HepG2 (cell line): ENCODE results near the gene HRH2. TPM values are rescaled to one million over a fixed set of nuclear protein-coding genes. Genes with fewer than 3 reads are reported as not detected.

ENCODE experiments used
- ATAC-seq: fragments of 200-7000 bp; cut with Tn5 transposase; 3 replicates; pipeline ENCODE4 v1.9.1; 2020; ENCODE audit warnings: mild to moderate bottlenecking, moderate library complexity
- BruUV-seq: library from RNA; stranded (reverse); fragments of 400-500 nt; replicated peaks from 2 replicates; lab custom pipeline; 2021; lab: Mats Ljungman, UMichigan
- CTCF ChIA-PET: fragments of 300-600 bp; formaldehyde crosslinking; extraction: SDS; loops from one replicate; lab custom pipeline; 2021; ENCODE audit warnings: low total read pairs, inconsistent platforms, low intra/inter-chr PET ratio; lab: Yijun Ruan, JAX
- POLR2A ChIA-PET: fragments of 350-600 bp; sonication (Branson Sonifier 250); formaldehyde crosslinking; loops from one replicate; lab custom pipeline; 2020; ENCODE audit warnings: antibody characterized with exemption, inconsistent platforms; lab: Yijun Ruan, JAX
- DNase-seq: peaks from one replicate; pipeline ENCODE4 v3.0.0-alpha.2; 2015; ENCODE audit warnings: low spot score
- FAIRE-seq: peaks from 3 replicates; lab custom pipeline; 2011; peaks lifted over from hg19 to GRCh38; lab: Jason Lieb, UNC
- H2AFZ ChIP-seq: one replicate; pipeline ENCODE4 v1.6.1; 2011; ENCODE audit warnings: low read length, inconsistent platforms
- H3K27ac ChIP-seq: fragments of 300-600 bp; 3 replicates; pipeline ENCODE4 v1.8.0; 2011; ENCODE audit warnings: mixed run types, mild to moderate bottlenecking, mixed read lengths, low read length, inconsistent platforms; ENCODE audit not compliant: insufficient read depth; ENCODE audit errors: extremely low read length
- H3K27me3 ChIP-seq, 2 experiments: fragments of 200-600 bp in 1 of 2; 2 replicates in 1 of 2; 3 replicates in 1 of 2; pipeline versions ENCODE4 v1.6.0 to v1.8.0; 2011; ENCODE audit warnings: low read length in 2 of 2, mild to moderate bottlenecking in 2 of 2, moderate library complexity in 2 of 2, inconsistent platforms in 1 of 2; ENCODE audit not compliant: insufficient read depth in 2 of 2, control insufficient read depth in 1 of 2
- H3K36me3 ChIP-seq, 2 experiments: fragments of 200-600 bp in 1 of 2; replicated peaks in 1 of 2; 2 replicates in 1 of 2; 3 replicates in 1 of 2; pipeline versions ENCODE4 v1.5.1 to v1.8.0; 2011; ENCODE audit warnings: low read length in 2 of 2, inconsistent platforms in 1 of 2; ENCODE audit not compliant: insufficient read depth in 2 of 2, control insufficient read depth in 1 of 2
- H3K4me1 ChIP-seq: 2 replicates; pipeline ENCODE4 v1.5.1; 2012; ENCODE audit warnings: low read length, inconsistent platforms; ENCODE audit not compliant: insufficient read depth
- H3K4me2 ChIP-seq: 2 replicates; pipeline ENCODE4 v1.6.0; 2011; ENCODE audit warnings: low read depth, low read length, inconsistent platforms
- H3K4me3 ChIP-seq, 3 experiments: fragments of 200-600 bp in 1 of 3; sonication (generic), shearing (Covaris generic) in 1 of 3; replicated peaks in 1 of 3; 2 replicates each; pipeline ENCODE4 v1.5.1; 2011 to 2016; ENCODE audit warnings: low read length in 3 of 3, inconsistent platforms in 2 of 3, low read depth in 2 of 3, mild to moderate bottlenecking in 2 of 3, control low read depth in 1 of 3, mixed read lengths in 1 of 3; ENCODE audit not compliant: insufficient read depth in 1 of 3
- H3K79me2 ChIP-seq: one replicate; pipeline ENCODE4 v1.6.1; 2011; ENCODE audit warnings: low read length, inconsistent platforms; ENCODE audit not compliant: insufficient read depth
- H3K9ac ChIP-seq: 2 replicates; pipeline ENCODE4 v1.6.0; 2011; ENCODE audit warnings: mild to moderate bottlenecking, low read depth, low read length, inconsistent platforms; ENCODE audit not compliant: insufficient read depth
- H3K9me3 ChIP-seq: 2 replicates; pipeline ENCODE4 v1.5.1; 2012; ENCODE audit warnings: mild to moderate bottlenecking, low read length
- H4K20me1 ChIP-seq: 2 replicates; pipeline ENCODE4 v1.6.0; 2011; ENCODE audit warnings: inconsistent platforms, mild to moderate bottlenecking, low read length, moderate library complexity; ENCODE audit not compliant: insufficient read depth
- FOXJ3 ChIP-seq: sonication (generic); formaldehyde crosslinking; IDR thresholded peaks from 2 replicates; pipeline ENCODE4 v1.4.0; 2020; ENCODE audit warnings: missing genetic modification reagents, mild to moderate bottlenecking, borderline replicate concordance
- HDAC6 ChIP-seq: fragments of 200-600 bp; sonication (generic); IDR thresholded peaks from 2 replicates; pipeline ENCODE4 v1.7.0; 2017; ENCODE audit warnings: mild to moderate bottlenecking, antibody characterized with exemption, low read length, low read depth
- HOXA7 ChIP-seq: sonication (generic); formaldehyde crosslinking; IDR thresholded peaks from 2 replicates; pipeline ENCODE4 v1.8.1; 2022; ENCODE audit warnings: mild to moderate bottlenecking, missing genetic modification reagents, moderate library complexity
- PHF5A ChIP-seq: IDR thresholded peaks from one replicate; pipeline ENCODE4 v1.6.1; 2018; ENCODE audit warnings: low read depth, missing genetic modification reagents; ENCODE audit not compliant: unreplicated experiment
- ZNF337 ChIP-seq: sonication (generic); formaldehyde crosslinking; IDR thresholded peaks from 2 replicates; pipeline ENCODE4 v1.5.1; 2020; ENCODE audit warnings: missing genetic modification reagents, low read depth, mild to moderate bottlenecking, borderline replicate concordance
- ZNF687 ChIP-seq: sonication (generic); formaldehyde crosslinking; IDR thresholded peaks from 2 replicates; pipeline ENCODE4 v1.5.1; 2020; ENCODE audit warnings: mild to moderate bottlenecking, missing genetic modification reagents, moderate library complexity
- WGBS: methylation state at CpG from one replicate; pipeline ENCODE4 v1.1.6; 2017; ENCODE audit warnings: low lambda C conversion rate; 5-methylcytosine and 5-hydroxymethylcytosine counted together
- in situ Hi-C: cut with HindIII; loops from 2 replicates; pipeline ENCODE4 v1.10.0; 2017; ENCODE audit warnings: low pct_unique_long_range_greater_than_20kb; ENCODE audit not compliant: extremely low pct_ligation_motif_present
- intact Hi-C: fragments of 100-400 bp; cut with micrococcal nuclease; formaldehyde crosslinking; loops from one replicate; pipeline ENCODE4 v1.10.0; 2022; ENCODE audit not compliant: unreplicated experiment
- polyA plus RNA-seq, 8 experiments: library from polyadenylated mRNA; depleted of rRNA in 3 of 8; stranded (reverse) in 7 of 8; unstranded in 1 of 8; fragments of >200 nt; fragmentation: Illumina TruSeq in 4 of 8; extraction: Trizol in 4 of 8; gene quantifications; 2 replicates each; pipeline versions ENCODE4 v1.2.1 to v1.2.3, GENCODE V29; 2011 to 2016; ENCODE audit warnings: low read depth in 4 of 8, missing spikeins in 1 of 8, mixed read lengths in 1 of 8; ENCODE audit not compliant: insufficient read depth in 1 of 8
- total RNA-seq, 5 experiments: library from RNA; depleted of rRNA; stranded (reverse); fragments of >200 nt; fragmentation: Illumina TruSeq; extraction: Trizol; gene quantifications; 2 replicates each; pipeline ENCODE4 v1.2.3, GENCODE V29; 2016; ENCODE audit warnings: low read depth in 1 of 5

Gene HRH2
- total and polyA plus RNA-seq, 2 of the 13 experiments (the other 11 are each of a cell fraction or from before 2014, with no cell fraction given) = not detected

- Histone ChIP-seq H3K27me3 (peaks cover 1 to 9% of the 10 kb centered on the region in 2 experiments; a peak in 3 of 5 replicates), H3K9ac (no peak overlapping the region), H3K4me3 (no peak overlapping the region), H3K9me3 (no peaks in the 10 kb centered on the region), H4K20me1 (no peaks in the 10 kb centered on the region), H3K4me1 (no peaks in the 10 kb centered on the region), H3K4me2 (no peak overlapping the region), H3K36me3 (no peaks in the 10 kb centered on the region), H2AFZ (no peak overlapping the region), H3K79me2 (no peaks in the 10 kb centered on the region), H3K27ac (no peak overlapping the region)
- WGBS = 3% methylated on average over 7 of the region's 7 CpGs
- ChIA-PET CTCF (no interaction called here), POLR2A (no interaction called here)
- FAIRE-seq (no peak), DNase-seq (no peak), ATAC-seq (no peak)
- intact Hi-C loops (no loop called here), in situ Hi-C loops (no loop called here)
- no peak for TF ChIP-seq ZNF687
- BruUV-seq = no TSS peak
These were observed 21.9 kb upstream of the HRH2 start for GRCh38 chr5:175635854-175636584.

GRCh38 chr5:175638305-175638704, 19.6 kb upstream of the HRH2 start:
- 22% methylated on average over 6 of the region's 6 CpGs for WGBS
- H2AFZ ChIP-seq = no peak overlapping the region
- H3K4me3 ChIP-seq = no peak overlapping the region
- H3K4me1 ChIP-seq = no peaks in the 10 kb centered on the region
- intact Hi-C loops = no loop called here
- DNase-seq (no peak), ATAC-seq (no peak), FAIRE-seq (no peak)
- no peaks in the 10 kb centered on the region for H4K20me1 ChIP-seq
- CTCF ChIA-PET = no interaction called here
- H3K27ac ChIP-seq = no peak overlapping the region
- in situ Hi-C loops = no loop called here
- H3K9me3 ChIP-seq = no peaks in the 10 kb centered on the region
- peaks cover 1 to 6% of the 10 kb centered on the region in 2 experiments; a peak in 3 of 5 replicates for H3K27me3 ChIP-seq
- POLR2A ChIA-PET = no interaction called here
- BruUV-seq = no TSS peak
- no peaks in the 10 kb centered on the region for H3K36me3 ChIP-seq
- no peak overlapping the region for H3K9ac ChIP-seq
- no peak overlapping the region for H3K4me2 ChIP-seq
- H3K79me2 ChIP-seq = no peaks in the 10 kb centered on the region
- TF ChIP-seq HOXA7 (CRISPR knock-in tag) = no peak
- no peak for TF ChIP-seq PHF5A (CRISPR knock-in tag)
- TF ChIP-seq ZNF337 (CRISPR knock-in tag) = no peak
- TF ChIP-seq FOXJ3 (CRISPR knock-in tag) = no peak
- no peak for TF ChIP-seq HDAC6
